ENCODE results near the gene JADE1.

The JADE1 gene

DNA sequence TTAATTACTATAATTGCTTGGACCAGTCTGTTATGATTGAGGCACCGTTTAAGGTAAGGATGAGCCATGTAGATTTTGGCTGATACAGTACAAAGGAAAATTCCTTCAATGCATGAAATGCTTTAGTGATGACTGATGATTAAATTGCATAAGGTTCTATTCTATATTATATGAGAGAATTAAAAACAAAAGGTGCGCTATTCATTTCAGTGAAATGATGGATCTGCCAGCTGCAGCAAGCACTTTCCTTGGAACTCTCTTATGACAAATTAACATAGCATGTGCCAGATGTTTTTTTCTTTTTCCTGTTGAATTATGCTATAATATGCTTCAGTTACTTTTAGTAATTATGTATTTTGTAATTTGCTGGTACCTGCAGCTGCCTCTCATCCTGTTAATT lies 98.5 kb downstream of the JADE1 start:
- TF ChIP-seq, protein P1, sequence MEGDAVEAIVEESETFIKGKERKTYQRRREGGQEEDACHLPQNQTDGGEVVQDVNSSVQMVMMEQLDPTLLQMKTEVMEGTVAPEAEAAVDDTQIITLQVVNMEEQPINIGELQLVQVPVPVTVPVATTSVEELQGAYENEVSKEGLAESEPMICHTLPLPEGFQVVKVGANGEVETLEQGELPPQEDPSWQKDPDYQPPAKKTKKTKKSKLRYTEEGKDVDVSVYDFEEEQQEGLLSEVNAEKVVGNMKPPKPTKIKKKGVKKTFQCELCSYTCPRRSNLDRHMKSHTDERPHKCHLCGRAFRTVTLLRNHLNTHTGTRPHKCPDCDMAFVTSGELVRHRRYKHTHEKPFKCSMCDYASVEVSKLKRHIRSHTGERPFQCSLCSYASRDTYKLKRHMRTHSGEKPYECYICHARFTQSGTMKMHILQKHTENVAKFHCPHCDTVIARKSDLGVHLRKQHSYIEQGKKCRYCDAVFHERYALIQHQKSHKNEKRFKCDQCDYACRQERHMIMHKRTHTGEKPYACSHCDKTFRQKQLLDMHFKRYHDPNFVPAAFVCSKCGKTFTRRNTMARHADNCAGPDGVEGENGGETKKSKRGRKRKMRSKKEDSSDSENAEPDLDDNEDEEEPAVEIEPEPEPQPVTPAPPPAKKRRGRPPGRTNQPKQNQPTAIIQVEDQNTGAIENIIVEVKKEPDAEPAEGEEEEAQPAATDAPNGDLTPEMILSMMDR (IDR thresholded peaks at IDR 0.05; ENCODE audit: insufficient read depth, low read length, missing control alignments): no peak
- POLR2A ChIA-PET: no interaction called here
- no peak for DNase-seq (ENCODE audit: low read depth, low spot score)
- CTCF ChIA-PET: no interaction called here
- no peak overlapping the region for H3K4me3 ChIP-seq (ENCODE audit: low read depth, low read length)

DNA sequence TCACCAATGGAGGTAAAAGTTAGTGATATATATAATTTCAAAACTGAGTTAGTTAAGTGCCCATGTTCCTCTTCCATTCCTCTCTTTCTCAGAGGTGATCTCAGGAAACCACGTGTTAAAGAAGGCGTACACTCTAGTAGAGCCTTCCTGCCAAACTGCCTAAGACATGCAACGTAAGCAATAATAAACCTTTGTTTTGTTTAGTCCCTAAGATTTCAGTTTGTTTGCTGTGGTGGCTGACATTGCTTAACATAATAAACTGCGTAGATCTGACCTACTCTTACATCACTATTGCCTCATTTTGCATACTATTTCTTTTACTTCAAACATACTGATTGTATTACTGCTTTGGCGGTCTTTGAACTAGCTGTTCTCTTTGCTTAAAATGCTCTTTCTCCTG lies 99.2 kb downstream of the JADE1 start:
- ChIA-PET CTCF (no interaction called here), POLR2A (no interaction called here)
- no peak for DNase-seq (ENCODE audit: low read depth, low spot score)

GRCh38 chr4:128913228-128913627 lies 103.7 kb downstream of the JADE1 start:
- CTCF ChIA-PET: no interaction called here
- H3K4me3 ChIP-seq (ENCODE audit: low read depth, low read length): no peak overlapping the region
- DNase-seq (ENCODE audit: low read depth, low spot score): no peak
- POLR2A ChIA-PET: no interaction called here
- TF ChIP-seq, protein P1 (IDR thresholded peaks at IDR 0.05; ENCODE audit: insufficient read depth, low read length, missing control alignments): no peak

More for the DNA sequence above, 99.2 kb downstream of the JADE1 start:
- TF ChIP-seq, protein P1 (IDR thresholded peaks at IDR 0.05; ENCODE audit: insufficient read depth, low read length, missing control alignments): no peak
- no peak overlapping the region for H3K4me3 ChIP-seq (ENCODE audit: low read depth, low read length)

- ChIA-PET CTCF (interaction anchor here (1.2 kb wide), 1 partner anchor 53 kb away, joined by 5 read pairs; no protein-coding TSS in a partner anchor), POLR2A (no interaction called here)
- H3K4me3 ChIP-seq (ENCODE audit: low read depth, low read length): no peak overlapping the region
- TF ChIP-seq, protein P1 (IDR thresholded peaks at IDR 0.05; ENCODE audit: insufficient read depth, low read length, missing control alignments): no peak
- no peak for DNase-seq (ENCODE audit: low read depth, low spot score)
Observed at GRCh38 chr4:128915544-128915943, 106.0 kb downstream of the JADE1 start.

DNA sequence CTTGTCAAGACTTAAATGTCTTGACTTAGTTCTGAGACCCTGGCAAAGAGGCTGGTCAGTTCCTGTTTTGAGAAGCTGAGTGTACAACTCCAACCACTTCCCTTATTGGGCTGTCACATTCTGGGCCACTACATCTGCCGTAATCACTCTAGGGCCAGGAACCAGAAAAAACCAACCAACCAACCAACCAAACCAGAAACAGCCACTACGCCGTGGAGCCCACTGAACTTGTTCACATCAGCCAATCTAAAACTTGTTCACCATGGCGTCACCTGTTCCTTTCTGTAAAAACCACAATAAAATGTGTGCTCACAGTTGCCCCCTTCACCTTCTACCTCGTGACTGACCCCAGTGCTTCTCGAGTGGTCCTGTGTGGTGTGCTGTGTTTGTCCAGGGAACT lies 107.3 kb downstream of the JADE1 start:
- ChIA-PET CTCF (no interaction called here), POLR2A (no interaction called here)
- TF ChIP-seq, protein P1 (IDR thresholded peaks at IDR 0.05; ENCODE audit: insufficient read depth, low read length, missing control alignments): no peak
- no peak overlapping the region for H3K4me3 ChIP-seq (ENCODE audit: low read depth, low read length)
- no peak for DNase-seq (ENCODE audit: low read depth, low spot score)

DNA sequence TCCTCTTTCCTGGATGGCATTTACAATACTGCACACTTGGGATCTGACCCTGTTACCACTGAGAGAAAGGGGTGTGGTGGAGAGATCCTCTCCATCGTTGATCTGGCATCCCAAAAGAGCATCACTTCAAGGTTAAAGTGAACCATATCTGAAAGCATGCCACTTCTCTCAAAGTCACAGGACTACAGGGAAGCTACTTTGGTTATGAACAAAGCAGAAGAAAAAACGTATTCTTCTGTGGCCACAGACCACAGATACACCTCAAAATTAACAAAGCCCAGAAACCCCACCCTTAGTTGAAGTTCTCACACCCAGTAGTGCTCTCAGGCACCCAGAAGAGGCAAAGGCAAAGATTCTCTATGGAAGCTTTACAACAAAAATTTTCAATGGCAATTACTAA lies 108.3 kb downstream of the JADE1 start:
- CTCF ChIA-PET: interaction anchor here (1.0 kb wide), 1 partner anchor 11 kb away, joined by 3 read pairs; no protein-coding TSS in a partner anchor
- POLR2A ChIA-PET: no interaction called here
- no peak for DNase-seq (ENCODE audit: low read depth, low spot score)
- H3K4me3 ChIP-seq (ENCODE audit: low read depth, low read length): no peak overlapping the region
- TF ChIP-seq, protein P1 (IDR thresholded peaks at IDR 0.05; ENCODE audit: insufficient read depth, low read length, missing control alignments): no peak

All from AG04449 (cell line).